HG02885 (cell line): Measurements from ENCODE around the gene ST3GAL3.
"Not testable (repeated sequence)": the region's sequence is repeated elsewhere in the genome, so short reads cannot be mapped to it uniquely, and the experiment has no call there.

Experiments
- ATAC-seq: cut with Tn5 transposase; IDR thresholded peaks from one replicate; pipeline ENCODE4 v1.9.1; 2021; ENCODE audit warnings: mild to moderate bottlenecking; ENCODE audit not compliant: unreplicated experiment, poor library complexity

Gene ST3GAL3

GRCh38 chr1:43750083-43750482, 42.7 kb downstream of the ST3GAL3 start:
- ATAC-seq, result no peak

- ATAC-seq, result no peak
These were observed 46.1 kb downstream of the ST3GAL3 start for GRCh38 chr1:43753422-43753821.

GRCh38 chr1:43754892-43755291, 47.6 kb downstream of the ST3GAL3 start:
- no peak for ATAC-seq

- no peak for ATAC-seq
These were observed 50.2 kb downstream of the ST3GAL3 start for GRCh38 chr1:43757343-43758053.

- no peak for ATAC-seq
These were observed 53.5 kb downstream of the ST3GAL3 start for GRCh38 chr1:43760745-43761317.

GRCh38 chr1:43763497-43763973, 56.2 kb downstream of the ST3GAL3 start:
- ATAC-seq, result no peak

GRCh38 chr1:43764581-43764980, 57.2 kb downstream of the ST3GAL3 start:
- no peak for ATAC-seq

GRCh38 chr1:43766086-43766784, 58.9 kb downstream of the ST3GAL3 start:
- no peak for ATAC-seq

- ATAC-seq, result no peak
These were observed 59.6 kb downstream of the ST3GAL3 start for GRCh38 chr1:43766818-43767525.

- ATAC-seq, result no peak
These were observed 60.8 kb downstream of the ST3GAL3 start for GRCh38 chr1:43768168-43768567.

GRCh38 chr1:43769350-43769908, 62.1 kb downstream of the ST3GAL3 start:
- ATAC-seq, result no peak

GRCh38 chr1:43770111-43770510, 62.8 kb downstream of the ST3GAL3 start:
- ATAC-seq, result no peak

GRCh38 chr1:43772978-43773377, 65.6 kb downstream of the ST3GAL3 start:
- no peak for ATAC-seq

- ATAC-seq, result no peak
These were observed 66.5 kb downstream of the ST3GAL3 start for GRCh38 chr1:43773821-43774220.

GRCh38 chr1:43774359-43774758, 67.0 kb downstream of the ST3GAL3 start:
- no peak for ATAC-seq

- ATAC-seq, result no peak
These were observed 68.9 kb downstream of the ST3GAL3 start for GRCh38 chr1:43776043-43776761.

GRCh38 chr1:43777916-43778315, 70.6 kb downstream of the ST3GAL3 start:
- ATAC-seq, result not testable (repeated sequence)

GRCh38 chr1:43779266-43779665, 71.9 kb downstream of the ST3GAL3 start:
- ATAC-seq, result no peak

GRCh38 chr1:43779805-43780403, 72.6 kb downstream of the ST3GAL3 start:
- ATAC-seq, result no peak
